ENCODE results near the gene RAI2.
"Not testable (repeated sequence)": the region's sequence is repeated elsewhere in the genome, so short reads cannot be mapped to it uniquely, and the experiment has no call there.

Gene RAI2

GRCh38 chrX:17786554-17787347 lies 74.3 kb downstream of the RAI2 start:
- DNase-seq (ENCODE audit: low spot score) = not testable (repeated sequence)

DNA sequence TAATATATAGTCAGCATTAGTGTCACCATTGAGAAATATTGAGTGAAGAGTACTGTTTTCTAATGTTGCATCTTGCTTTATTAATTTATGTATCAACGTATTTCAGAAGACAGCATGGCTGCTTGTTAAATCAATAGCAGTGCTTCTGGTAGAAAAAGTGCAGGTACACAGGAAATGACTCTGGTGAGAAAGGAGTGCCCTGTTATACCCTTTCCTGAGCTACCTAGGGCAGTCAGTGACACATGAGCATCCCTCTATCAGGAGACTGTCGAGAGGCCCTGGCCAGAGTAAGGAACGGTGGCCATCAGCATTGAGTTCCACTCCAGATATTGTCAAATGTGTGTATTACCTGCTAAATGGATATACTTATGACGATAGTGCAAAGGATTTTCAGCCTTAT lies 81.7 kb downstream of the RAI2 start:
- no peak for DNase-seq (ENCODE audit: low spot score)

DNA sequence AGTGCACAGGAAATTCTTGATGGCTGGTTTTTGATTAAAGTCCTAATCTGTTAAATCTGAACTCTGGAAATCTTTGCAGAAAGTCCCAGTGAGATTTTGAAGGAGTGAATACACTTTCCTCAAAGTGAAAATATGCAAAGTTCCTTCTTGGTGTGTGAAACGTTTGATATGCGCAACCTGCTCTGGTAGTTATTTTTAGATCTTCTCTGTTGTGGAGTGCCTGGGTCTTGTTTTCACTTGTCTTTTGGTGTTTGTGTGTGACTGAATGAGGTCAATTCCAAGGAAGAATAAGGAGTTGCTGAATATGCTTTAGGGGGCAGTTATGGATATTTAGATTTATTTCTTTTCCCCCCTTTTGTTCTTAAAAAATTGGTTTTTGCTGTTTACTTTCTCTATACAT lies 82.1 kb downstream of the RAI2 start:
- DNase-seq (ENCODE audit: low spot score) = no peak

- DNase-seq (ENCODE audit: low spot score) = no peak
Observed at GRCh38 chrX:17774053-17774452, 87.0 kb downstream of the RAI2 start.

DNA sequence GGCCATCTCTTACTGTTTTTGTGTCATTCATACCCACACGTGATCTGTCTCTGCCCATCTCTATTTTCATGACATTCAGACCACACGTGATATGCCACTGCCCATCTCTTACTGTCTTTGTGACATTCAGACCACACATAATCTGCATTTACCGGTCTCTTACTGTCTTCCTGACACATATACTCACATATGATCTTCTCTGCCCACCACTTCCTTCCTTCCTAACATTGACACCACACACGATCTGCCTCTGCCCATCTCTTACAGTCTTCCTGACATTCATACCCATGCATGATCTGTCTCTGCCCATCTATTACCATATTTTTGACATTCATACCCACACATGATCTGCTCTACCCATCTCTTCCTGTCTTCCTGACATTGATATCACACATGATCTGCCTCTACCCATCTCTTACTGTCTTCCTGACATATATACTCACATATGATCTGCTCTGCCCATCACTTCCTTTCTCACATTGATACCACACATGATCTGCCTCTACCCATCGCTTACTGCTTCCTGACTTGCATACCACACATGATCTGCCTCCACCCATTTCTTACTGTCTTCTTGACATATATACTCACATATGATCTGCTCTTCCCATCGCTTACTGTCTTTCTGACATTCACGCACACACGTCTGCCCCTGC lies 87.7 kb downstream of the RAI2 start:
- no peak for DNase-seq (ENCODE audit: low spot score)

GRCh38 chrX:17769701-17770269 lies 91.3 kb downstream of the RAI2 start:
- no peak for DNase-seq (ENCODE audit: low spot score)

- DNase-seq (ENCODE audit: low spot score) = no peak
Observed at GRCh38 chrX:17768997-17769396, 92.1 kb downstream of the RAI2 start.

DNA sequence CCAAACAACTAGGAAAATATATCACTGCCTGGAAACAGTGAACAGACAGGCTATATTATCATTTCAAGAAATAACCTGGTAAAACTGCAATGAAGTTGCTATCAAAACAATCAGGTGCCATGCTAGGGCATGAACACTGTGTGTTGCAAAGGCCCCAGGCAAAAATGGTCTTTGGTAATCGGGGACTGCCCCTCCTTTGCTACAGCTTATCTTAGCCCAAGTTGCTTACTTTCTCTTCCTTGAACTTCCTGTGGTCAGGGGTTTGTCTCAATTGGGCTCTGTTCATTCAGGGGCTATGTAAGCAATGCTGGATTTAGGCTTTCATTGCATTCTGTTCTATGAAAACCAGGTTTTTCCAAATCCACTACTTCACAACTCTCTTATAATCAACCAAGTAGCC lies 93.4 kb downstream of the RAI2 start:
- DNase-seq (ENCODE audit: low spot score) = no peak

DNA sequence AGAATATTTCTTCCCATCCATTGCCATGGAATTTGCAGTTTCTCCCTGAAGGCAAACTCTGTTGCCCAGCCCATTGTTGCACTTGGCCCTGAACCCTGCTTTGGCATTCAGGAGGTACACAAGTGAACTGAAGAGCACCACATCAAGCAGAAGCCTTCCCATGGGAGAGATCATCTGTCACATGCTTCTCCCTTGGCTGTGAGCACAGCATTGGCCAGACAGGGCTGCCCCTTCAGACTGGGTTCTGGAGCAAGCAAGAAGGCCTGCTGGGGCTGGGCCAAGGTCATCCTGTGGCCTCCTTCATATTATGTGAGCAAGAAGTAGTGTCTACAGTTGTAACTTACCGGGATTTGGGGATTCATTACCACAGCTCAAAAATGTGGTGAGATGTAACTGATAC lies 101.1 kb downstream of the RAI2 start:
- no peak for DNase-seq (ENCODE audit: low spot score)

GRCh38 chrX:17758382-17758781 lies 102.7 kb downstream of the RAI2 start:
- no peak for DNase-seq (ENCODE audit: low spot score)

- DNase-seq (ENCODE audit: low spot score) = no peak
Observed at GRCh38 chrX:17750436-17750835, 110.7 kb downstream of the RAI2 start.

Data from putamen (tissue), 1 donor.